ENCODE results near the gene NACA.

NACA gene

DNA sequence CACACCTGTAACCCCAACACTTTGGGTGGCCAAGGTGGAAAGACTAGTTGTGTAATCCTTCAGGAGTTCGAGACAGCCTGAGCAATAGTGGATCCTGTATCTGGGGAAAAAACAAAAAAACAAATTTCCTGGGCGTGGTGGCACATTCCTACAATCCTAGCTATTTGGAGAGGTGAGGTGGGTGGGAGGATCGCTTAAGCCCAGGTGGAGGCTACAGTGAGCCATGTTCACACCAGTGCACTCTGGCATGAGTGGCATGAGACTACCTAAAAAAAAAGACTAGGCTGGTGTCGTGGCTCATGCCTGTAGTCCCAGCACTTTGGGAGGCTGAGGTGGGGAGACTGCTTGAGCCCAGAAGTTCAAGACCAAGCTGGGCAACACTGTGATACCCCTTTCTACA lies 54.3 kb downstream of the NACA start:
- DNase-seq (ENCODE audit: low spot score), result no peak
- no peak for TF ChIP-seq CTCF (IDR thresholded peaks at IDR 0.05; ENCODE audit: extremely low read depth, missing control alignments)

DNA sequence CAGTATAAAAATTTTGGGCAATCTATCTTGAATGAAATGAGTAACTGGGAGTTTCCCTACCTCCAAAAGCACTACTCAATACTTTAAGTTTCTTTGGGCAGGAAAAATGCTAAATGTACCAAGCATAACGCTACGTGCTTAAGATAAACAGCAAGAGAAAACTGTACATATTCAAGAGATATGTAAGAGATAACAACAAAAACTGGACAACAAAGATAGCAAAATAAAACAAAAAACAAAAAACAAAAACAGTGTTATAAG lies 57.0 kb downstream of the NACA start:
- no peak for TF ChIP-seq CTCF (IDR thresholded peaks at IDR 0.05; ENCODE audit: extremely low read depth, missing control alignments)
- no peak for DNase-seq (ENCODE audit: low spot score)
